Astrocyte (in vitro differentiated cells and primary cell): Measurements from ENCODE around the gene SLA2. TPM values are rescaled to one million over a fixed set of nuclear protein-coding genes. Genes with fewer than 3 reads are reported as not detected.

Source experiments
- DNase-seq: peaks from one replicate; pipeline ENCODE4 v3.0.0-alpha.2; 2010; ENCODE audit warnings: low read depth
- FAIRE-seq: peaks from 2 replicates; lab custom pipeline; 2011; peaks lifted over from hg19 to GRCh38; lab: Jason Lieb, UNC
- H2AFZ ChIP-seq: 2 replicates; pipeline ENCODE4 v1.6.0; 2012; ENCODE audit warnings: low read depth, low read length, inconsistent platforms
- H3K27ac ChIP-seq: 2 replicates; pipeline ENCODE4 v1.5.1; 2011; ENCODE audit warnings: low read depth, low read length, inconsistent platforms
- H3K27me3 ChIP-seq: 2 replicates; pipeline ENCODE4 v1.6.0; 2011; ENCODE audit warnings: low read length, inconsistent platforms; ENCODE audit not compliant: insufficient read depth
- H3K36me3 ChIP-seq: 2 replicates; pipeline ENCODE4 v1.5.1; 2011; ENCODE audit warnings: low read length, inconsistent platforms; ENCODE audit not compliant: insufficient read depth
- H3K4me1 ChIP-seq: 2 replicates; pipeline ENCODE4 v1.5.1; 2011; ENCODE audit warnings: low read length, inconsistent platforms; ENCODE audit not compliant: insufficient read depth
- H3K4me2 ChIP-seq: 2 replicates; pipeline ENCODE4 v1.6.0; 2012; ENCODE audit warnings: low read length, inconsistent platforms
- H3K4me3 ChIP-seq: 2 replicates; pipeline ENCODE4 v1.5.1; 2011; ENCODE audit warnings: low read depth, mild to moderate bottlenecking, low read length, inconsistent platforms; ENCODE audit not compliant: insufficient read depth
- H3K79me2 ChIP-seq: 2 replicates; pipeline ENCODE4 v1.6.0; 2012; ENCODE audit warnings: mild to moderate bottlenecking, low read length, inconsistent platforms; ENCODE audit not compliant: insufficient read depth
- H3K9ac ChIP-seq: 2 replicates; pipeline ENCODE4 v1.6.0; 2012; ENCODE audit warnings: mild to moderate bottlenecking, low read length, inconsistent platforms
- H3K9me3 ChIP-seq: 2 replicates; pipeline ENCODE4 v1.5.1; 2012; ENCODE audit warnings: low read depth, mild to moderate bottlenecking, low read length, inconsistent platforms; ENCODE audit not compliant: insufficient read depth
- H4K20me1 ChIP-seq: 2 replicates; pipeline ENCODE4 v1.6.0; 2012; ENCODE audit warnings: low read length, inconsistent platforms; ENCODE audit not compliant: insufficient read depth
- H3K27ac Mint-ChIP-seq: one replicate; pipeline ENCODE4 v1.8.0; 2021; ENCODE audit warnings: mild to moderate bottlenecking, mixed read lengths; ENCODE audit not compliant: unreplicated experiment
- H3K27me3 Mint-ChIP-seq: one replicate; pipeline ENCODE4 v1.8.0; 2021; ENCODE audit warnings: low read depth, mixed read lengths; ENCODE audit not compliant: unreplicated experiment
- H3K36me3 Mint-ChIP-seq: one replicate; pipeline ENCODE4 v1.8.0; 2021; ENCODE audit warnings: low read depth, mixed read lengths; ENCODE audit not compliant: unreplicated experiment
- H3K4me1 Mint-ChIP-seq: one replicate; pipeline ENCODE4 v1.8.0; 2021; ENCODE audit warnings: low read depth, mixed read lengths; ENCODE audit not compliant: unreplicated experiment
- H3K4me3 Mint-ChIP-seq: one replicate; pipeline ENCODE4 v1.8.0; 2021; ENCODE audit warnings: mild to moderate bottlenecking, moderate library complexity, mixed read lengths; ENCODE audit not compliant: unreplicated experiment
- H3K9me3 Mint-ChIP-seq: one replicate; pipeline ENCODE4 v1.8.0; 2021; ENCODE audit warnings: mild to moderate bottlenecking, mixed read lengths; ENCODE audit not compliant: unreplicated experiment
- CTCF ChIP-seq: IDR thresholded peaks from 2 replicates; pipeline ENCODE4 v1.5.1; 2011; ENCODE audit warnings: low read depth, mild to moderate bottlenecking, inconsistent platforms, low read length, moderate library complexity; ENCODE audit not compliant: insufficient read depth
- EZH2 ChIP-seq: IDR thresholded peaks from 2 replicates; pipeline ENCODE4 v1.6.1; 2012; ENCODE audit warnings: mild to moderate bottlenecking, low read length, inconsistent platforms; ENCODE audit not compliant: insufficient read depth
- total RNA-seq: library from RNA; stranded (reverse); gene quantifications from 2 replicates; pipeline ENCODE4 v1.2.1, GENCODE V29; 2021

SLA2 gene
- total RNA-seq, 1 donor from 2014 or later, result 0.14 TPM

GRCh38 chr20:36593347-36593929 is 52.6 kb downstream of the SLA2 start:
- FAIRE-seq (no peak), DNase-seq (no peak)
- Histone ChIP-seq H3K27ac (no peak overlapping the region), H3K27me3 (no peaks in the 10 kb centered on the region), H4K20me1 (no peaks in the 10 kb centered on the region), H2AFZ (no peak overlapping the region), H3K79me2 (no peaks in the 10 kb centered on the region), H3K36me3 (peaks cover 3% of the 10 kb centered on the region), H3K9me3 (peaks cover 8% of the 10 kb centered on the region), H3K4me2 (no peak overlapping the region), H3K4me1 (peaks cover 7% of the 10 kb centered on the region), H3K4me3 (no peak overlapping the region), H3K9ac (no peak overlapping the region)
- Mint-ChIP-seq H3K4me1 (no peaks in the 10 kb centered on the region), H3K9me3 (no peaks in the 10 kb centered on the region), H3K27me3 (no peaks in the 10 kb centered on the region), H3K36me3 (peaks cover 9% of the 10 kb centered on the region), H3K4me3 (no peak overlapping the region), H3K27ac (no peak overlapping the region)
- TF ChIP-seq EZH2, result no peak
- no peak for TF ChIP-seq CTCF

- no peak overlapping the region for H3K9ac ChIP-seq
- Mint-ChIP-seq H3K4me1 (no peaks in the 10 kb centered on the region), H3K27me3 (no peaks in the 10 kb centered on the region), H3K9me3 (no peaks in the 10 kb centered on the region), H3K36me3 (peaks cover 9% of the 10 kb centered on the region), H3K27ac (no peak overlapping the region), H3K4me3 (no peak overlapping the region)
- no peaks in the 10 kb centered on the region for H4K20me1 ChIP-seq
- H2AFZ ChIP-seq, result no peak overlapping the region
- DNase-seq, result no peak
- no peak overlapping the region for H3K27ac ChIP-seq
- TF ChIP-seq CTCF (peak; percentile 14), EZH2 (no peak)
- peaks cover 7% of the 10 kb centered on the region for H3K4me1 ChIP-seq
- H3K4me3 ChIP-seq, result no peak overlapping the region
- H3K27me3 ChIP-seq, result no peaks in the 10 kb centered on the region
- peaks cover 8% of the 10 kb centered on the region for H3K9me3 ChIP-seq
- no peaks in the 10 kb centered on the region for H3K79me2 ChIP-seq
- H3K4me2 ChIP-seq, result no peak overlapping the region
- FAIRE-seq, result no peak
- peaks cover 3% of the 10 kb centered on the region for H3K36me3 ChIP-seq
Measured at GRCh38 chr20:36591854-36592641, 53.9 kb downstream of the SLA2 start.

DNA sequence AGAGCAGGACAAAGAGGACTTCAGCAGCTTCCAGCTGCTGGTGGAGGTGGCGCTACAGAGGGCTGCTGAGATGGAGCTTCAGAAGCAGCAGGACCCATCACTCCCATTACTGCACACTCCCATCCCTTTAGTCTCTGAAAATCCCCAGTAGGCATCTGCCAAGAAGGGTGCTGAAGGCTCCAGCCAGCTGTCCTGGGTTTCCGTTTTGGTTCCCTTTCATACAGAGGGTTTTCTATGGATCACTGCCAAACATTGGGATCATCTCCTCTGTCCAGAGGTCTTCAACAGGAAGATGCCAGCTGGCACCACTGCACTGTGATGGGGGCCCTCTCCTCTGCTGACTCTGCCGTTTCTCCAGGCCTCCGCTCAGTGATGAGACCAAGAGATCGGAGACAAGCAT is 54.7 kb downstream of the SLA2 start:
- Mint-ChIP-seq H3K36me3 (peaks cover 14% of the 10 kb centered on the region), H3K4me1 (no peaks in the 10 kb centered on the region)

More for the DNA sequence above, 54.7 kb downstream of the SLA2 start:
- Histone ChIP-seq H4K20me1 (peaks cover 3% of the 10 kb centered on the region), H3K4me3 (no peak overlapping the region), H2AFZ (no peak overlapping the region), H3K9ac (no peak overlapping the region), H3K27me3 (no peaks in the 10 kb centered on the region), H3K27ac (no peak overlapping the region), H3K79me2 (no peaks in the 10 kb centered on the region), H3K4me1 (peaks cover 7% of the 10 kb centered on the region), H3K4me2 (no peak overlapping the region), H3K36me3 (peaks cover 3% of the 10 kb centered on the region), H3K9me3 (peaks cover 8% of the 10 kb centered on the region)
- Mint-ChIP-seq H3K27ac (no peak overlapping the region), H3K27me3 (no peaks in the 10 kb centered on the region), H3K9me3 (no peaks in the 10 kb centered on the region), H3K4me3 (no peak overlapping the region)
- FAIRE-seq (no peak), DNase-seq (no peak)
- TF ChIP-seq CTCF, result no peak
- no peak for TF ChIP-seq EZH2
